ENCODE results near the gene ADAM19. TPM values are rescaled to one million over a fixed set of nuclear protein-coding genes. Genes with fewer than 3 reads are reported as not detected.

The ADAM19 gene
- total RNA-seq, 4 donors from 2014 or later: 1.1 to 47.9 (median 5.4) TPM

DNA sequence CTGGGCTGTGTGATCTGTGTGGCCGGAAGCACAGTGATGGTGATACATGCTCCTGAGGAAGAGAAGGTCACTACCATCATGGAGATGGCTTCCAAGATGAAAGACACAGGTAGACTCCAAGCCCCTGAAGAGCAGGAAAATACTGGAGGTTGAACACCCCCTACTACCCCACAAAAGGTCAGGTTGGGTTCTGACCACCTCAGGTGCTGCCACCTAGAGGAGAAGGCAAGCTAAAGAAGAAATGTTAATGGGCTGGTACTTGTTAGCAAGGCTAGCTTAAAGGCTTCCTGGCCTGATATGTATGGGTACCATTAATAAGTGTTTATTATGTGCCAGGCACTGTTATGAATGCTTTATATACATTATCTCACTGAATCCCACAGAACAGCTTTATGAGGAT is 103.9 kb downstream of the ADAM19 start:
- H3K27me3 ChIP-seq: no peaks in the 10 kb centered on the region

DNA sequence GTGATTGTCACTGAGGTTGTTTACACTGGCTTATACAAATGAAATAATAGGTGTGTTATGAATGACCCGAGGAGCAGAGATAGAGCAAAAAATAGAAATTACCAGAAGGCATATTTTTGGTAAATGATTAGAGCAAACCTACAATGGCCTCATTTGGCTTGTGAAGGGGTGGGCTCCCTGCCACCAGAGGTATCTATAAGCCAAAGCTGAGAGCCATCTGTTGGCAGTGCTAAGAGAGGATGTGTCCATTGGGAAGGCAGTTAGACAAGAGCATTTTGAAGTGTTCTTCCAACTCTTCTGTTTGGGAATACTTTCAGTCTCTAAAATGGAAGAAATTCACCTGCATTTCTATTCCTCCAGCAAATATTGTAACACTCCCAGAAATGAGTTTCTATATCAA is 104.9 kb downstream of the ADAM19 start:
- TF ChIP-seq, protein P1, sequence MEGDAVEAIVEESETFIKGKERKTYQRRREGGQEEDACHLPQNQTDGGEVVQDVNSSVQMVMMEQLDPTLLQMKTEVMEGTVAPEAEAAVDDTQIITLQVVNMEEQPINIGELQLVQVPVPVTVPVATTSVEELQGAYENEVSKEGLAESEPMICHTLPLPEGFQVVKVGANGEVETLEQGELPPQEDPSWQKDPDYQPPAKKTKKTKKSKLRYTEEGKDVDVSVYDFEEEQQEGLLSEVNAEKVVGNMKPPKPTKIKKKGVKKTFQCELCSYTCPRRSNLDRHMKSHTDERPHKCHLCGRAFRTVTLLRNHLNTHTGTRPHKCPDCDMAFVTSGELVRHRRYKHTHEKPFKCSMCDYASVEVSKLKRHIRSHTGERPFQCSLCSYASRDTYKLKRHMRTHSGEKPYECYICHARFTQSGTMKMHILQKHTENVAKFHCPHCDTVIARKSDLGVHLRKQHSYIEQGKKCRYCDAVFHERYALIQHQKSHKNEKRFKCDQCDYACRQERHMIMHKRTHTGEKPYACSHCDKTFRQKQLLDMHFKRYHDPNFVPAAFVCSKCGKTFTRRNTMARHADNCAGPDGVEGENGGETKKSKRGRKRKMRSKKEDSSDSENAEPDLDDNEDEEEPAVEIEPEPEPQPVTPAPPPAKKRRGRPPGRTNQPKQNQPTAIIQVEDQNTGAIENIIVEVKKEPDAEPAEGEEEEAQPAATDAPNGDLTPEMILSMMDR (IDR thresholded peaks at IDR 0.05): no peak
- TF ChIP-seq POLR2A (IDR thresholded peaks at IDR 0.05): no peak
- Histone ChIP-seq H3K27ac (peak overlapping the region in 1 of 4 donors; percentile 22), H3K4me3 (no peak overlapping the region), H3K4me1 (no peaks in the 10 kb centered on the region), H3K36me3 (no peaks in the 10 kb centered on the region), H3K9me3 (no peaks in the 10 kb centered on the region), H3K27me3 (no peaks in the 10 kb centered on the region)
- no peak for DNase-seq

More for the DNA sequence above, 103.9 kb downstream of the ADAM19 start:
- no peaks in the 10 kb centered on the region for H3K4me1 ChIP-seq
- no peaks in the 10 kb centered on the region for H3K36me3 ChIP-seq
- TF ChIP-seq, protein P1 (IDR thresholded peaks at IDR 0.05): peak; percentile 8 to 42 (median 38)
- TF ChIP-seq POLR2A (IDR thresholded peaks at IDR 0.05): no peak
- no peaks in the 10 kb centered on the region for H3K9me3 ChIP-seq
- no peak for DNase-seq
- H3K27ac ChIP-seq: no peak overlapping the region
- no peak overlapping the region for H3K4me3 ChIP-seq

DNA sequence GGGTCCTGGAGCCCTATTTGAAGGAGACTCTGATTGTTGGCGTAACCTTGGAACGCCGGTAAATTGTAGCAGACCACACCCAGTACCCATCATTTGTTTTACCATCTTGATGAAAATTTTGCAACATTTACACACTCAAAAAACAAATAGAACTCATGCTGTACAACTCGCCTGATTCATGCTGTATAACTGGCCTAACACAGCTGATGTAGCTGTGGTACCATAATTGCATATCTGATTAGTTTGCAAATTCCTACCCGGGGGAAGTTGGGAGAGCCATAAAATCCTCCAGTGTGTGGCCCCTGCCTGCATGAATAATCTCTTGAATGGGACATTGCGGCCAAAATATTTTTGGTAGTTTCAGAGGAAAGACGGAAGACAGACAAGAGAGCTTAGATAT is 105.9 kb downstream of the ADAM19 start:
- H3K4me3 ChIP-seq: no peak overlapping the region
- no peak for DNase-seq
- no peaks in the 10 kb centered on the region for H3K4me1 ChIP-seq
- H3K9me3 ChIP-seq: no peaks in the 10 kb centered on the region
- H3K27me3 ChIP-seq: no peaks in the 10 kb centered on the region
- peak overlapping the region in 1 of 4 donors; percentile 22 for H3K27ac ChIP-seq
- TF ChIP-seq, protein P1 (IDR thresholded peaks at IDR 0.05): no peak
- no peak for TF ChIP-seq POLR2A (IDR thresholded peaks at IDR 0.05)
- no peaks in the 10 kb centered on the region for H3K36me3 ChIP-seq

DNA sequence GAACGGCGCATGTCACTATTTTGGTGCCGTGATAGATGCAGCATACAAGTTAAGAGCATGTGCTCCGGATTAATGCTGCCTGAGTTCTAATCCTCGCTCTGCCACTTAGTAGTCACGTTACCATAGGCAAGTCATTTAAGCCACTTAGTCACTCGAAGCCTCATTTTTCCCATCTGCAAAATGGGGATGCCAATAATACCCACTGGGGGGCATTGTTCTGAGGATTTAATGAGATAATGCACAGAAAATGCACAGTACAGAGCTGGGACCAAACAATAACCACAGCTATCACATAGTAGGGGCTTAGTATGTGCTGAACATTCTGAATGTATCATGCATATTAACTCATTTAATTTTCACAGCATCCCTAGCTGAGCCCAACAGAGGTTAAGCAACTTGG is 106.5 kb downstream of the ADAM19 start:
- no peaks in the 10 kb centered on the region for H3K9me3 ChIP-seq
- no peaks in the 10 kb centered on the region for H3K27me3 ChIP-seq
- no peak for DNase-seq
- H3K4me3 ChIP-seq: no peak overlapping the region
- no peak for TF ChIP-seq POLR2A (IDR thresholded peaks at IDR 0.05)
- TF ChIP-seq, protein P1 (IDR thresholded peaks at IDR 0.05): no peak
- H3K36me3 ChIP-seq: no peaks in the 10 kb centered on the region
- no peaks in the 10 kb centered on the region for H3K4me1 ChIP-seq
- H3K27ac ChIP-seq: no peak overlapping the region

DNA sequence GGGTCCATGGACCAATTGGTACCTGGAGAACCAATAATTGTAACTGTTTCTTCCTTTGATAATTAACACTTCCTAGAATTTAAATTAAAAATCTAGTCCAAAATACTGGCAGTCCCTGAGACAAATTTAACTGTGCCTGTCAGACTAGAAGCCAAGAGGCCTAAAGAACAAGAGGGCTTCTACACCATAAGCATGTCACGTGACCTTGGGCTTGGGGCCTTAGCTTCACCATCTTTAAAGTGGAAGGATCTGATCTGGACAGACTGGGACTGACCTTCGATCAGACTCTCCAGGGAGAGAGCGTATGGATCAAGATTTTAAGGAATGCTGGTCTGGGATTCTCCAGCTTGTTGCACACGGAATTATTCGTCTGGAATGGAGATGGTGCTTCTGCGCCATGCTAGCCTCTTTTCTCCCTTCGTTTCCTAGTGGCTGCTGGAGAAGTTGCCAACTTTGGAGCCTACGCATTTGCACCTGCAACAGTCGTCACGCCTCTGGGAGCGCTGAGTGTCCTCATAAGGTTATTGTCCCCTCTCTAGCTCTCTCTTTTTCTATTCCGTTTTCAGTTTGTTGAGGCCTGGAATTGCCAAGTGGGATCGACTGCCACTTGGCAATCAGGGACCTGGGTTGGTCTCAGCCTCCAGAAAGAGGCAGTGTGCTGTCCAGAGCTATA is 107.1 kb downstream of the ADAM19 start:
- Histone ChIP-seq H3K27me3 (no peaks in the 10 kb centered on the region), H3K36me3 (no peaks in the 10 kb centered on the region), H3K4me3 (no peak overlapping the region), H3K9me3 (no peaks in the 10 kb centered on the region), H3K27ac (no peak overlapping the region), H3K4me1 (no peaks in the 10 kb centered on the region)
- DNase-seq: no peak
- TF ChIP-seq, protein P1 (IDR thresholded peaks at IDR 0.05): no peak
- TF ChIP-seq POLR2A (IDR thresholded peaks at IDR 0.05): no peak

Measured in Peyer's patch (tissue), 4 donors.